T-helper 1 cell treated with Interleukin-12 subunit alpha and Interleukin-12 subunit beta and Interleukin-4 antibody, amounts not matched to agents 30 ng/mL and 1 ng/mL, for 36 hours (primary cell): ENCODE data around the gene HOPX. TPM values are rescaled to one million over a fixed set of nuclear protein-coding genes. Genes with fewer than 3 reads are reported as not detected.
"Not testable (repeated sequence)": the region's sequence is repeated elsewhere in the genome, so short reads cannot be mapped to it uniquely, and the experiment has no call there.

Experiments
- intact Hi-C: fragments of 100-400 bp; cut with micrococcal nuclease; formaldehyde crosslinking; loops from one replicate; pipeline ENCODE4 v1.15.1; 2024
- total RNA-seq: library from RNA; stranded (reverse); gene quantifications from 2 replicates; pipeline ENCODE4 v1.2.3, GENCODE V29; 2022

HOPX gene
- total RNA-seq, 1 donor from 2014 or later = 93.4 TPM

GRCh38 chr4:56656346-56656643 lies 24.8 kb downstream of the HOPX start:
- intact Hi-C loops = loop anchor here (1.0 to 10.0 kb wide), 4 partner anchors 102 to 1261 kb away; partner anchors contain the start of genes CEP135, REST and TMEM165

GRCh38 chr4:56655627-56656345 lies 25.3 kb downstream of the HOPX start:
- intact Hi-C loops = loop anchor here (1.0 to 10.0 kb wide), 7 partner anchors 79 to 1261 kb away; partner anchors contain the start of genes CEP135, REST and TMEM165

GRCh38 chr4:56655209-56655626 lies 25.9 kb downstream of the HOPX start:
- intact Hi-C loops = loop anchor here (1.0 to 10.0 kb wide), 6 partner anchors 78 to 1260 kb away; partner anchors contain the start of genes CEP135, REST and TMEM165

DNA sequence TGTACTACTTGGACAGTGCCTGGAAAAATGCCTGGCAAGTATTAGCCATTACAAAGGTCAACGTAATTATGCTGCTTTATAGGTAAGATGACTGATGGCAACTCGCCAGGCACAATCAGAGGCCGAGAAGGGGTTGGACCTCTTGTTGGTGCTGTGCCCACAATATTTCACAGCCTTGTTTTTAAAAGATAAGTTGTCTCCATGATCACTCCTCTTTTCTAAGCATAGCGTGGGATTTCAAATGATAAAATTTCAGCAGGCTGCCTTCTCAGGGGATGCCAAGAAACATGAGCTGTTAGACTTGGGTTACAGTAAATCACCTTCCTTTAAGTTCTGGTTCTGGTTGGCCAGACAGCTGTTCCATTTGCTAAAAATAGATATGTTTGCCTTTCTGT lies 26.9 kb downstream of the HOPX start:
- intact Hi-C loops = loop anchor here (2.0 to 10.0 kb wide), 4 partner anchors 77 to 1259 kb away; partner anchors contain the start of genes NOA1, POLR2B and TMEM165

DNA sequence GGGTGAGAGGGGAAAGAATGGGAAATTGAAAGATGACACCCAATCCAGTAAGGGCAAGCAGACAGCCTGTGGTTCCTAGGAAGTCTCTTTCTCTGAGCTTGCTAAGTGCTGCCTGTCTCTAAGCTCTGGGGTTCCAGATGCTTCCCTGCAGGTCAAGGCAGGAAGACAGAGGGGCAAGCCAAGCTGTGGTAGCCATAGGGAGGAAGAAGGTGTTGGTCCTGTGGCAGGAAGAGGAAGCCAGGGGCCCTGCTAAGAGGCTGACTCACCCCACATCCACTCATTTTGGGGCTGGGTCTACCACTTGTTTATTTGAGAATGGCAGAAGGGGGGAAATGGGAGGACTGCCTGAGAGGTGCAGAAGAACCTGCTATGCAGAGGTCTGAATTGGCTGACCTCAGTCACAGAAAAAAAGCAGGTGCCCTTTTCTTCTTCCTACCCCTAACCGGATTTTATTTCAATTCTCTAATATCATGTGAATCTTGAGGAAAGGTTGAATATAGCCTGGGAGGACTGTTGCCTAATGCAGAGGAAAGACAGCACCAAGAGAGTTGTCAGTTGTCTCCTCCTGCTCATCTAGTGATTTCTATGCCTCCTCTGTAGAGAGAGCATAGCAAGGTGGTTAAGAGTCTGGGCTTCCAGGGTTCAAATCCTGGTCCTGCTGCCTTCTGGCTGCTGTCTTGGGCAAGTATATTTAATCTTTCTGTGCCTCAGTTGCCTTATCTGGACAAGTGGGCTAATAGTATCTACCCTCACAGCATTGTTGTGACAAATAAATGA lies 27.4 kb downstream of the HOPX start:
- intact Hi-C loops = loop anchor here (1.0 to 10.0 kb wide), 8 partner anchors 77 to 1259 kb away; partner anchors contain the start of genes AASDH, NOA1, POLR2B and PPAT

DNA sequence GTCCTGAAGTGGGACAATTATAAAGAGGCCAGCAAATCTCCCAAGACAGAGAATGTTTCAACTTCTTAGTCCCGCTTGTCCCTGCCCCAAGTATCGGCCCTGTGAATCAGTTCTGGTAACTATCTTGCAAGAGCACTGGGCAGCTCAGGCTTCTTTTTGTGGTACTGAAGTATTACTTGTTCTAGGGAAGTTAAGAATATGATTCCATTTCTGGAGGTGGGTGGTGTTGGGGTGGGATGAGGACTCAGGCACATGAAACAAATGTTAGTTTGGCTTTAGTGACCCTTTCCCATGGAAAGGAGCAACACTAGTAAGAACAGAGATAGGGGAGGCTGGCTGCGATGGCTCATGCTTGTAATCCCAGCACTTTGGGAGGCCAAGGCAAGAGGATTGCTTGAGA lies 28.9 kb downstream of the HOPX start:
- intact Hi-C loops = loop anchor here (1.0 to 10.0 kb wide), 5 partner anchors 11 to 1257 kb away; partner anchors contain the start of genes NOA1, POLR2B, PPAT and TMEM165

DNA sequence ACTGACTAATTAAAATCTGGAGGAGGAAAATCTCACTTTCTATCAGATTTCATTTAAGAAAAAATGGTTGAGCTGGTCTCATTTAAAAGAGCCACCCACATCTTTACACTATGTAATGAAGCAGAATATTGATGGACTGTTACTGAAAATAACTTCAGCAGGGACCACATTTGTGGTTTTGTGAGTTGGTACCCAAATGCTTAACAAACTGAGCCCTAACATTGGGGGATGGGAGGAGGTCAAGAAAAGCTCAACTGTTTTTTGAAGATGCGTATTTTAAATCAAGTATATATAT lies 30.1 kb downstream of the HOPX start:
- intact Hi-C loops = loop anchor here (5.0 to 10.0 kb wide), 2 partner anchors 326 to 1256 kb away; partner anchors contain the start of genes NOA1, POLR2B and TMEM165

DNA sequence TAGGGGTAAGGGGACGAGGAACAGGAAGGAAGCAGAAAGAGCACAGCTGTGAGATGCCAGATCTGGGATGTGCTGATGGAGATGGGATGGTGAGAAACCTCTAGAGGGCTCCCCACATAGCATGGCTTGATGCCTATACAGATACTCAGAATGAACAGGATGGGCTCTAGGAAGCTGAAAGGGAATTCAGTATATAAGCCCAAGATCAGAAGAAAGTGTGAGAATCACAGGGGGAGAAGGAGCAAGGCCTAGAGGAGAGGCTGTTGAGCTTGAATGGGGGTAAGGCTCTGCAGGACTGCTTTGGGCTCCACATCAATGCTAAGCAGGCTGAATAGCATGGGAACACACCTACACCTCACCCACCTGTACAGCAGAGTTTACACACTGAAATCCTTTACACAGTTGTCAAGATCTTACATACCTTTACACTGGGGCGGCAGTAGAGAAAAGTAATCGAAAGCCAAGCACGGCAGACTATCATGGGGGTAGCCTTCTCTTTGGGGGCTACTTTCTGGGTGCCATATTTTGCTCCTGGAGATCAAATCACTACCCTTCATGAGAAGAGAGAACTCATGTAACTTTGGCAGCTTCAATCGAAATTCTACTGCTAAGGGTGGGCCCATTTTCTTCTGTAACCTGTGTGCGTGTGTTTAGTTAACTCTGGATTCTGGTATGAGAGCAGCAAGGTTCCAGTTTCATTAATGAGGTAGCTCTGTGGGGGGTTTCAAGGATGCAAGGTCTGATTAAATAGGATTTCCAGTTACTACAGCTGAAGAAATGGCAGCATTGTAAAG lies 30.6 kb downstream of the HOPX start:
- intact Hi-C loops = loop anchor here (5.0 to 10.0 kb wide), 2 partner anchors 327 to 1256 kb away; partner anchors contain the start of genes NOA1, POLR2B and TMEM165

GRCh38 chr4:56649445-56650261 lies 31.4 kb downstream of the HOPX start:
- intact Hi-C loops = loop anchor here (2.0 to 10.0 kb wide), 3 partner anchors 23 to 1255 kb away; partner anchors contain the start of genes NOA1, POLR2B and TMEM165

GRCh38 chr4:56648824-56649151 lies 32.3 kb downstream of the HOPX start:
- intact Hi-C loops = loop anchor here (2.0 kb wide), 1 partner anchor 22 kb away; no protein-coding TSS in a partner anchor

DNA sequence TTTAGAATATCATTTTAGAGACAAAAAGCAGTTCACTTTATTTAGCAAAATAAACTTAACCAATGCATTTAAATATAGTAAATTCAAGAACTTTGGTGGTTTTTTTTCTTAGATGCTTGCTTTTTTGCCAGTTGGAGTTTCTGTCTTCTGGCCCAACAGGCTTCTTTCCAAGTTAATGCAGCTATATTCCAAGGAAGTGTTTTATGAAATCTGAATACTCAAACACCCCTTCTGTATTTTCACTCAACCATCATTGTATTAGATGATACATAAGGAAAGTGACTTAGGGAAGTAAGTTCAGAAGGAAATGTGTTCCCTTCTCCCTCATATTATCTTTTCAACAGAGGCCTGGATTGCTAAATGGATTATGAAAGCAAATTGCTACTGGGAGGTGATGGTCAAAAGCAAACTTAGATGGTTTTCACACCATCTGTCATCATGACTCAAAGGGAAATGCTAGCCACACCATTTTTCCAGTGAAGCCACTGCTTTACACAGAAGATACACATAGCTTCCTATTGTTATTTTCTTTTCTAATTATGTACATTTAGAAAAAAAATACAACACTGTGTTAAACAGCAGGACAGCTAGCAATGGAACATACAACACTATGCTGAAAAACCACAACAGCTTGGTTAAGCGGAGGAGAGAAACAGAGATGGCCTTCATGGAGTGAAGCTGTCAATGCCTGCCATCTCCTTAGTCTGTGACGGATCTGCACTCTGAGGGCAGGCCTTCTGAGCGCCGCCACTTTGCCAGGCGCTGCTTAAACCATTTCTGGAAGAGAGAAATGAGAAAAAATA lies 32.9 kb downstream of the HOPX start:
- intact Hi-C loops = loop anchor here (2.0 kb wide), 1 partner anchor 21 kb away; no protein-coding TSS in a partner anchor

- intact Hi-C loops = no loop called here
Observed at GRCh38 chr4:56646341-56646740, 34.8 kb downstream of the HOPX start.

- intact Hi-C loops = loop anchor here (5.0 kb wide), 1 partner anchor 39 kb away; the partner anchor contains the start of gene HOPX
Observed at GRCh38 chr4:56643596-56643995, 37.5 kb downstream of the HOPX start.

DNA sequence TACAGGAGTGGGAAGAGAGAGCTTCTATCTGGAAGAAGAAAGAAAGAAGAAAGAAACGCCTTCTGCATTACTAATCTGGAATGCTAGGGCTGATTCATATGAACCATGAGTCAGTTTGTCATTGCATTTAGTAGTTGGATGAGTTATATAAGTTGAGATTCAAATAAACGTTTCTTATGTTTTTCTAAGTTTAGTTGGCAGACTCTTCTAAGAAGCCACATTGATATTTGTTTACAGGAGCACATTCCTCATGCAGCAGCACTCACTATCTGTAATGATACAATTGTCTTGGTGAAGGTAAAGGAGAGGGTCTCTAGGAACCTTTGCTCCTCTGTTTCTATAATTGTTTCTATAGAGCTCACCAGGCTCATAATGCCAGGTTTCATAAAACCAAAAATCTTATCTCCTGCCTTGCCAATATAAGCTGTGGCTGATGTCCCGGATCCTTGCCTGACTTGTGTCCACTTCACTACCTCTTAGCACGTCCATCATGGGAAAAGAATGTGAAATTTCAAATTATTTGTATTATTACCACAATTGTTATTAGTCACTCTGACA lies 39.5 kb downstream of the HOPX start:
- intact Hi-C loops = loop anchor here (1.0 to 5.0 kb wide), 2 partner anchors 11 to 41 kb away; partner anchors contain the start of gene HOPX

GRCh38 chr4:56640621-56641493 lies 40.2 kb downstream of the HOPX start:
- intact Hi-C loops = loop anchor here (1.0 to 5.0 kb wide), 2 partner anchors 11 to 41 kb away; partner anchors contain the start of gene HOPX

DNA sequence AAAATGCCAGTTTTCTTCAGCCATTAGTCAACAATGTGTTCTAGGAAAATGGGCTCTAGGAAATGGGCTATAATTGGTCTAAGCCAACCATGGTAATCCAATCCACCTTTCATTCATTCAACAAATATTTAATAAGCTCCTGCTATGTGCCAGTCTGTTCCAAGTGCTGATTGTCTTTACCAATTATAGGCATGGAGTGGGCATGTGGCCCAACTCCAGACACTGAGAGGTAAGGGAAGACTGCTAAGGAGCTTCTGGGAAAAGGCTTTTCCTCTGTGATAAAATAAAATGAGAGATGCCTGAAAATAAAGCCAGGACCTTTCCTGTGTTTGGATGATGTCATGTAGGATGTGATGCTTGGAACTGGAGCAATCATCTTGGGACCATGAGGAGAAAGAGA lies 43.3 kb downstream of the HOPX start:
- intact Hi-C loops = no loop called here

DNA sequence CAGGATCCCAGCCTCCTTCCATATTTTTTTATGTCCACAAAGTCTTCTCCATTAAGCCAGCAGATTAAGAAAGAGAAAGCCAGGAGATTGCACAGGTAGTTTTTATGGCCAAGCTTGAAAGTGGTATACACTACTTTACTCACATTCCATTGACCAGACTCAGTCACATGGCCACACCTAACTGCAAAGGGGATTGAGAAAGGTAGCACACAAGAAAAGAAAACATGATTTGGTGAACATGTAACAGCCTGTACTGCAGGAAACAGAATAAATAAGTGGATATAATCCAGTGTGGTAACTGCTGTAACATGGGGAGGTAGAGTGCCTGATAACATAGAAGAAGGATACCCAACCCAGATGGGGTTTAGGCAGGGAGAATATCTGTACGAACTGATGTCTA lies 43.9 kb downstream of the HOPX start:
- intact Hi-C loops = no loop called here

DNA sequence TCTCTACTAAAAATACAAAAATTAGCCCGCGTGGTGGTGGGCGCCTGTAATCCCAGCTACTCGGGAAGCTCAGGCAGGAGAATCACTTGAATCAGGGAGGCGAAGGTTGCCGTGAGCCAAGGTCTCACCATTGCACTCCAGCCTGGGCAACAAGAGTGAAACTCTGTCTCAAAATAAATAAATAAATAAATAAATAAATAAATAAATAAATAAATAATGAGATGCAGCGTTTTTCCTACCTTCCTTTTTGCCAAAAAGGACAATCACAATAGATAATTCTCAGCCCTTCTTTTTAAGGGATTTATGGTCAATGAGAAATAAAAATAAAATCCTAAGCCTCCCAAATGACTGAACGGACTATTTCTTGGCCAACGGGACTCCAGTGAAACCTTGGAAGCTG lies 46.1 kb downstream of the HOPX start:
- intact Hi-C loops = not testable (repeated sequence)
